Measurements from ENCODE around the gene VWA3A.
A peak's percentile ranks its signal among the peaks of the same experiment; 100 is the strongest.
"Not testable (repeated sequence)": the region's sequence is repeated elsewhere in the genome, so short reads cannot be mapped to it uniquely, and the experiment has no call there.

The VWA3A gene

GRCh38 chr16:22132801-22133200 lies 40.5 kb downstream of the VWA3A start:
- DNase-seq, result no peak

GRCh38 chr16:22138482-22138881 lies 46.1 kb downstream of the VWA3A start:
- no peak for DNase-seq

- DNase-seq, result no peak
Measured at GRCh38 chr16:22139008-22139407, 46.7 kb downstream of the VWA3A start.

GRCh38 chr16:22139732-22140131 lies 47.4 kb downstream of the VWA3A start:
- no peak for DNase-seq

- DNase-seq, result peak; percentile 5 to 43 (median 33)
Measured at GRCh38 chr16:22141767-22142166, 49.4 kb downstream of the VWA3A start.

- DNase-seq, result no peak
Measured at GRCh38 chr16:22144520-22144919, 52.2 kb downstream of the VWA3A start.

GRCh38 chr16:22147853-22148252 lies 55.5 kb downstream of the VWA3A start:
- no peak for DNase-seq

- DNase-seq, result no peak
Measured at GRCh38 chr16:22151246-22151998, 59.1 kb downstream of the VWA3A start.

- DNase-seq, result no peak
Measured at GRCh38 chr16:22152316-22152715, 60.0 kb downstream of the VWA3A start.

- DNase-seq, result peak in 1 of 4 experiments; percentile 8
Measured at GRCh38 chr16:22153078-22153477, 60.7 kb downstream of the VWA3A start.

- DNase-seq, result no peak
Measured at GRCh38 chr16:22161401-22161800, 69.1 kb downstream of the VWA3A start.

- DNase-seq, result peak in 1 of 4 experiments; percentile 7
Measured at GRCh38 chr16:22161999-22162655, 69.8 kb downstream of the VWA3A start, which contains the start of gene SDR42E2. SDR42E2 (plus strand) TSS chr16:22162506; CDS start chr16:22165583, 3,077 bp downstream.

GRCh38 chr16:22162656-22163009 lies 70.3 kb downstream of the VWA3A start:
- no peak for DNase-seq

- no peak for DNase-seq
Measured at GRCh38 chr16:22163806-22164205, 71.5 kb downstream of the VWA3A start.

- no peak for DNase-seq
Measured at GRCh38 chr16:22164482-22164881, 72.1 kb downstream of the VWA3A start.

- no peak for DNase-seq
Measured at GRCh38 chr16:22165508-22166285, 73.4 kb downstream of the VWA3A start.

- no peak for DNase-seq
Measured at GRCh38 chr16:22171953-22172352, 79.6 kb downstream of the VWA3A start.

- not testable (repeated sequence) for DNase-seq
Measured at GRCh38 chr16:22172642-22173041, 80.3 kb downstream of the VWA3A start.

- no peak for DNase-seq
Measured at GRCh38 chr16:22174642-22175041, 82.3 kb downstream of the VWA3A start.

- no peak for DNase-seq
Measured at GRCh38 chr16:22177968-22178930, 85.9 kb downstream of the VWA3A start.

GRCh38 chr16:22181426-22181825 lies 89.1 kb downstream of the VWA3A start:
- no peak for DNase-seq

GRCh38 chr16:22181843-22182242 lies 89.5 kb downstream of the VWA3A start:
- DNase-seq, result no peak

All from suppressor macrophage (primary cell).